Muscle layer of duodenum (tissue), 2 donors: ENCODE measurements around the gene UBN1.
A peak's percentile ranks its signal among the peaks of the same experiment; 100 is the strongest.

Experiments
- H3K27ac ChIP-seq: one replicate; pipeline ENCODE4 v1.7.0; 2013; ENCODE audit warnings: mild to moderate bottlenecking, low read length
- H3K27me3 ChIP-seq: one replicate; pipeline ENCODE4 v1.7.0; 2013; ENCODE audit warnings: low read depth, mild to moderate bottlenecking, control low read depth, low read length
- H3K36me3 ChIP-seq, 2 donors: one replicate each; pipeline ENCODE4 v1.7.0; 2013; ENCODE audit warnings: low read length in 2 of 2, control low read depth in 1 of 2, mild to moderate bottlenecking in 1 of 2; ENCODE audit not compliant: insufficient read depth in 2 of 2, control insufficient read depth in 1 of 2
- H3K4me1 ChIP-seq, 2 donors: one replicate each; pipeline ENCODE4 v1.7.0; 2013; ENCODE audit warnings: low read length in 2 of 2, mild to moderate bottlenecking in 2 of 2, control low read depth in 1 of 2, moderate library complexity in 1 of 2; ENCODE audit not compliant: insufficient read depth in 2 of 2, control insufficient read depth in 1 of 2
- H3K4me3 ChIP-seq, 2 donors: one replicate each; pipeline ENCODE4 v1.7.0; 2013; ENCODE audit warnings: low read length in 2 of 2, low read depth in 1 of 2, mild to moderate bottlenecking in 1 of 2
- H3K9me3 ChIP-seq, 2 donors: one replicate each; pipeline ENCODE4 v1.7.0; 2013; ENCODE audit warnings: low read length in 2 of 2, control low read depth in 1 of 2, mild to moderate bottlenecking in 1 of 2; ENCODE audit not compliant: control insufficient read depth in 1 of 2
- donor health status: healthy.

UBN1 gene

GRCh38 chr16:4803898-4804762 is 43.2 kb upstream of the UBN1 start:
- Histone ChIP-seq H3K36me3 (peaks cover 2 to 44% of the 10 kb centered on the region in 2 donors), H3K27me3 (no peaks in the 10 kb centered on the region), H3K4me3 (no peak overlapping the region), H3K27ac (no peak overlapping the region), H3K9me3 (no peaks in the 10 kb centered on the region), H3K4me1 (peaks cover 0 to 40% of the 10 kb centered on the region in 2 donors)

GRCh38 chr16:4805231-4805630 is 42.0 kb upstream of the UBN1 start:
- Histone ChIP-seq H3K27me3 (no peaks in the 10 kb centered on the region), H3K36me3 (peaks cover 0 to 41% of the 10 kb centered on the region in 2 donors), H3K4me1 (peaks cover 0 to 40% of the 10 kb centered on the region in 2 donors), H3K9me3 (no peaks in the 10 kb centered on the region), H3K27ac (no peak overlapping the region), H3K4me3 (no peak overlapping the region)

- no peak overlapping the region for H3K27ac ChIP-seq
These were observed 41.0 kb upstream of the UBN1 start for GRCh38 chr16:4806280-4806679.

GRCh38 chr16:4811242-4811641 is 36.0 kb upstream of the UBN1 start:
- Histone ChIP-seq H3K9me3 (no peaks in the 10 kb centered on the region), H3K36me3 (peaks cover 30 to 61% of the 10 kb centered on the region in 2 donors), H3K27me3 (no peaks in the 10 kb centered on the region), H3K27ac (no peak overlapping the region), H3K4me3 (no peak overlapping the region), H3K4me1 (peaks cover 8 to 17% of the 10 kb centered on the region in 2 donors)

More at GRCh38 chr16:4806280-4806679, 41.0 kb upstream of the UBN1 start:
- peaks cover 1 to 45% of the 10 kb centered on the region in 2 donors for H3K36me3 ChIP-seq
- H3K27me3 ChIP-seq = no peaks in the 10 kb centered on the region
- peaks cover 0 to 29% of the 10 kb centered on the region in 2 donors for H3K4me1 ChIP-seq
- H3K9me3 ChIP-seq = no peaks in the 10 kb centered on the region
- H3K4me3 ChIP-seq = no peak overlapping the region

- Histone ChIP-seq H3K4me1 (peaks cover 8 to 17% of the 10 kb centered on the region in 2 donors), H3K27ac (no peak overlapping the region), H3K36me3 (peaks cover 30 to 62% of the 10 kb centered on the region in 2 donors), H3K27me3 (no peaks in the 10 kb centered on the region), H3K4me3 (no peak overlapping the region), H3K9me3 (no peaks in the 10 kb centered on the region)
These were observed 35.5 kb upstream of the UBN1 start for GRCh38 chr16:4811773-4812172.

GRCh38 chr16:4813251-4814003 is 33.9 kb upstream of the UBN1 start:
- peak overlapping the region; percentile 31 for H3K27ac ChIP-seq
- H3K36me3 ChIP-seq = peaks cover 38 to 58% of the 10 kb centered on the region in 2 donors
- H3K27me3 ChIP-seq = no peaks in the 10 kb centered on the region
- H3K9me3 ChIP-seq = no peaks in the 10 kb centered on the region
- H3K4me3 ChIP-seq = no peak overlapping the region
- peaks cover 8 to 17% of the 10 kb centered on the region in 2 donors for H3K4me1 ChIP-seq

GRCh38 chr16:4814046-4814445 is 33.2 kb upstream of the UBN1 start:
- H3K27me3 ChIP-seq = no peaks in the 10 kb centered on the region
- peak overlapping the region in 1 of 2 donors; percentile 6 for H3K4me3 ChIP-seq
- peak overlapping the region; percentile 31 for H3K27ac ChIP-seq
- H3K9me3 ChIP-seq = no peaks in the 10 kb centered on the region
- peaks cover 43 to 58% of the 10 kb centered on the region in 2 donors for H3K36me3 ChIP-seq
- H3K4me1 ChIP-seq = peaks cover 8 to 17% of the 10 kb centered on the region in 2 donors

GRCh38 chr16:4814542-4815173 is 32.6 kb upstream of the UBN1 start:
- peak overlapping the region in 1 of 2 donors; percentile 6 for H3K4me3 ChIP-seq
- no peaks in the 10 kb centered on the region for H3K27me3 ChIP-seq
- peaks cover 8 to 17% of the 10 kb centered on the region in 2 donors for H3K4me1 ChIP-seq
- H3K27ac ChIP-seq = no peak overlapping the region
- no peaks in the 10 kb centered on the region for H3K9me3 ChIP-seq
- peaks cover 46 to 55% of the 10 kb centered on the region in 2 donors for H3K36me3 ChIP-seq

GRCh38 chr16:4820652-4821051 is 26.6 kb upstream of the UBN1 start:
- no peaks in the 10 kb centered on the region for H3K9me3 ChIP-seq
- peaks cover 55 to 72% of the 10 kb centered on the region in 2 donors for H3K36me3 ChIP-seq
- no peak overlapping the region for H3K4me3 ChIP-seq
- H3K27ac ChIP-seq = no peak overlapping the region
- H3K27me3 ChIP-seq = no peaks in the 10 kb centered on the region
- no peaks in the 10 kb centered on the region for H3K4me1 ChIP-seq

- H3K4me1 ChIP-seq = peaks cover 0 to 8% of the 10 kb centered on the region in 2 donors
- H3K27ac ChIP-seq = no peak overlapping the region
- peaks cover 46 to 82% of the 10 kb centered on the region in 2 donors for H3K36me3 ChIP-seq
- no peak overlapping the region for H3K4me3 ChIP-seq
- no peaks in the 10 kb centered on the region for H3K27me3 ChIP-seq
- no peaks in the 10 kb centered on the region for H3K9me3 ChIP-seq
These were observed 22.1 kb upstream of the UBN1 start for GRCh38 chr16:4825196-4825595.

- no peaks in the 10 kb centered on the region for H3K27me3 ChIP-seq
- H3K4me3 ChIP-seq = no peak overlapping the region
- no peaks in the 10 kb centered on the region for H3K9me3 ChIP-seq
- H3K4me1 ChIP-seq = peaks cover 0 to 8% of the 10 kb centered on the region in 2 donors
- peaks cover 46 to 82% of the 10 kb centered on the region in 2 donors for H3K36me3 ChIP-seq
- H3K27ac ChIP-seq = no peak overlapping the region
These were observed 20.8 kb upstream of the UBN1 start for GRCh38 chr16:4826526-4826925.
